SK-N-MC (cell line): ENCODE data around the gene EIF3D.
"Not testable (repeated sequence)": the region's sequence is repeated elsewhere in the genome, so short reads cannot be mapped to it uniquely, and the experiment has no call there.

Experiments used
- EZH2 ChIP-seq: fragments of 200-600 bp; sonication (generic); IDR thresholded peaks from one replicate; pipeline ENCODE4 v1.6.1; 2017; ENCODE audit warnings: antibody characterized with exemption
- FOXP2 ChIP-seq: optimal IDR thresholded peaks from 2 replicates; pipeline ENCODE3; 2011; ENCODE audit warnings: mild to moderate bottlenecking, moderate library complexity; ENCODE audit not compliant: insufficient read depth; ENCODE audit errors: extremely low read length, control extremely low read depth
- POLR2AphosphoS5 ChIP-seq: IDR thresholded peaks from 2 replicates; pipeline ENCODE4 v1.6.1; 2012; ENCODE audit warnings: mild to moderate bottlenecking, low read depth, low read length, borderline replicate concordance

- TF ChIP-seq POLR2AphosphoS5, EZH2, FOXP2: not testable (repeated sequence)
Observed at GRCh38 chr22:36519906-36520305, 9.1 kb downstream of the EIF3D start.
